Endometrial microvascular endothelial cells (primary cell): ENCODE data around the gene S1PR2. TPM values are rescaled to one million over a fixed set of nuclear protein-coding genes. Genes with fewer than 3 reads are reported as not detected.

ENCODE experiments used
- in situ Hi-C: cut with HindIII; loops from 2 replicates; pipeline ENCODE4 v1.10.0; 2017; ENCODE audit warnings: low sequenced_read_pairs, low pct_unique_long_range_greater_than_20kb; ENCODE audit errors: inconsistent ontology term
- total RNA-seq: library from RNA; depleted of rRNA; stranded (reverse); fragments of >200 nt; gene quantifications from one replicate; pipeline ENCODE4 v1.2.3, GENCODE V29; 2015; ENCODE audit errors: inconsistent ontology term

Gene S1PR2, protein sequence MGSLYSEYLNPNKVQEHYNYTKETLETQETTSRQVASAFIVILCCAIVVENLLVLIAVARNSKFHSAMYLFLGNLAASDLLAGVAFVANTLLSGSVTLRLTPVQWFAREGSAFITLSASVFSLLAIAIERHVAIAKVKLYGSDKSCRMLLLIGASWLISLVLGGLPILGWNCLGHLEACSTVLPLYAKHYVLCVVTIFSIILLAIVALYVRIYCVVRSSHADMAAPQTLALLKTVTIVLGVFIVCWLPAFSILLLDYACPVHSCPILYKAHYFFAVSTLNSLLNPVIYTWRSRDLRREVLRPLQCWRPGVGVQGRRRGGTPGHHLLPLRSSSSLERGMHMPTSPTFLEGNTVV
- 1.7 TPM for total RNA-seq

DNA sequence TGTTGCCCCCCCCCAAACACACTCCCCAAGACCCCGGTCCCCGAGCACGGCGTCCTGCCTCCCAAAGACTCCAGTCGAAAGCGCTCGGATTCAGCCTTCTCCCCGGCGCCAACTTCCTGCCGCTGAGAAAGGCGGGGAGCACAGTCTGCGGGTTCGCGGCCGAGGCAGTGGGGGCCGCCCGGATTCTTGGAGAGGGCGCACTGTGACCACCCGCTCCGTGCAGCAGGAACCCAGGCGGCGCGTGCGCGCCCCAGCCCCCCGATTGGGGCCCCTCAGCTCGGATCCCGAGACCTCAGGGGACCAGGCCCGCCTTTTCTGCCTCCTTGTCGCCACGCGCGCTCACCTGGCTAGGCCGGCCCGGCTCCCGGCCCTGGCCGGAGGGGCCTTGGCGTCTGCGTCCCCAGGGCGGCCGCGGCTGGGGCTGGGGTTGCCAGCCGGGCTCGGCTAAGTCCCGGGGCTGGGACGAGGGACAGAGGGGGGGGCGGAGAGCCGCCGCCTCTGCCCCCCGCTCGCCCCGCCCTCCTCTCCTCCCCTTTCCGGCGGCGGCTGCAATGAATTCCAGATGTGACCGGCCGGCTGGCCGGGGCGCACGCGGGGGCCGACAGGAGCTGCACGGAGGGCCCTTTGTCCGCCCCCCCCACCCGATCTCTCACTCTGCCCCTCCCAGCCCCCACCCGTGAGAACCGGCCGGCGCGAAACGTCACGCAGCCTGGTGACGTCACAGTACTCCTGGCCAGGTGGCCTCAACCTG, at the start of gene S1PR2:
Gene S1PR2, minus strand, starts transcription at position 471 of the 751 bp plus-strand sequence. CDS start 6,426 bp downstream, outside the sequence.
- in situ Hi-C loops = no loop called here

DNA sequence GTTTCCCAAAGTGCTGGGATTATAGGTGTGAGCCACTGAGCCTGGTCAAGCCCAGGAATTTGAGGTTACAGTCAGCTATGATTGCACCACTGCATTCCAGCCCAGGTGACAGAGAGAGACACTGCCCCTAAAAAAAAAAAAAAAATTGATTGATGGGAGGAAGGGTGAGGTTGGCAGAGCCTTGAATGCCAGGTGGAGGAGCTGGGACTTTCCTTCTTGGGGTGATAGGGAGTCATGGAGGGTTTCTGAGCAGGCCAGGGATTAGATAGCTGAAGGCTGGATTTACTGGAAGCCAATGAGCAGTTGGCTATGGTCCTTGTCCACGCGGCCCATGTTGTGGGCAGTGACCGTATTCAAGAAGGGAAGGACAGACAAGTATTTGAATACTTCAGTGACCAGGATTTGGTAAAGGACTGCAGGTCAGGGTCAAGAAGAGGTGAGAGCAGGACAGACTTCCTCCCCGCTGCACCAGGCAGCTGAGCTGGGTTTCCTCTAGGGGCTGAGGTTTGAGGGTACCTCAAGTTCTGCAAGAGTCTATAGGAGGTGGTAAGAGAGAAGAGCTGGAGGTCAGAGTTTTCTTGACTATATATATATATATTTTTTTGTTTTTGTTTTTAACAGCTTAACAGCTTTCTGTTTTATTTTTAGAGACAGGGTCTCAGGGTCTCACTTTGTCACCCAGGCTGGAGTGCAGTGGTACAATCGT, 48.8 kb upstream of the S1PR2 start:
- in situ Hi-C loops = no loop called here

- in situ Hi-C loops = no loop called here
Measured at GRCh38 chr19:10278935-10279334, 47.8 kb upstream of the S1PR2 start.

DNA sequence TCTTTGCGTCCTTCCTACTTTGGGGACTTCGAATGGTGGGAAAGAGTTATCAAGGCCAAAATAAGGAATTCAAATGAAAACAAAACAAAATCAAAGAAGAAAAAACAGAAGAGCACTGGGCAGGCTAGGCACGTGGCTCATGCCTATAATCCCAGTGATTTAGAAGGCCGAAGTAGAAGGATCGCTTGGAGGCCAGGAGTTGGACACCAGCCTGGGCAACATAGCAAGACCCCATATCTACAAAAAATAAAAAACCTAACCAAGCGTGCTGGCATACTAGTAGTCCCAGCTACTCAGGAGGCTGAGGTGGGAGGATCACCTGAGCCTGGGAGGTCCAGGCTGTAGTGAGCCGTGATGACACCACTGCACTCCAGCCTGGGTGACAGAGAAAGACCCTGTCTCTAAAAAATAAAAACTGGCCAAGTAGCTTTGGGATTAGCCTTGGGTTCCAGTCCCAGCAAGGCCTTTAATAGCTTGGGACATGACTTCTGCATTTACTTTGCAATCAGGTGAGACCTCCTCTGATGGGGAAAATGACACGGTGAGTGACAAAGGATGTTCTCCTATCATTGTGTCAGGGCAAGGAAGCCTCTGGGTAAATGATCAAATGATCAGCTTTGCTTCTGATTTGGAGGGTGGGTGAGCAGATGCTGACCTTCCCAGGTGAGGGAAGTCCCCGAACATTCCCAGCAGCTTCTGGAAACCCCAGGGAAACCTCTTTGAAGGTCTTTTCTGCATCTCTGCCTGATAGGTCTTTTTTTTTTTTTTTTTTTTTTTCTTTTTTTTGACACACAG, 46.9 kb upstream of the S1PR2 start:
- in situ Hi-C loops = no loop called here

DNA sequence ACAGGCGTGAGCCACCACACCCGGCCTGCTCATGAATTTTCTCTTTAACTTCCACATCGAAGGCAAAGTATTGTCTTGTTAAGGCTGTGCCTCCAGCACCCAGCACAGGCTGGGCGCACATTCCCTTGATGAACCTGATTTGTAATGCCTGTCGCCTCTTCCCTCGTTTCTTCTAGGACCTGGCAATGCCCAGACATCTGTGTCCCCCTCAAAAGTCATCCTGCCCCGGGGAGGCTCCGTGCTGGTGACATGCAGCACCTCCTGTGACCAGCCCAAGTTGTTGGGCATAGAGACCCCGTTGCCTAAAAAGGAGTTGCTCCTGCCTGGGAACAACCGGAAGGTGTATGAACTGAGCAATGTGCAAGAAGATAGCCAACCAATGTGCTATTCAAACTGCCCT, 43.5 kb upstream of the S1PR2 start:
- in situ Hi-C loops = no loop called here

- in situ Hi-C loops = no loop called here
Measured at GRCh38 chr19:10271543-10272086, 40.5 kb upstream of the S1PR2 start.

GRCh38 chr19:10270616-10271394, 39.7 kb upstream of the S1PR2 start, which contains the start of gene ICAM1:
Gene ICAM1 (plus strand): TSS chr19:10271120. CDS start chr19:10271160, 40 bp downstream.
- in situ Hi-C loops = no loop called here

- in situ Hi-C loops = no loop called here
Measured at GRCh38 chr19:10270180-10270615, 39.1 kb upstream of the S1PR2 start.

DNA sequence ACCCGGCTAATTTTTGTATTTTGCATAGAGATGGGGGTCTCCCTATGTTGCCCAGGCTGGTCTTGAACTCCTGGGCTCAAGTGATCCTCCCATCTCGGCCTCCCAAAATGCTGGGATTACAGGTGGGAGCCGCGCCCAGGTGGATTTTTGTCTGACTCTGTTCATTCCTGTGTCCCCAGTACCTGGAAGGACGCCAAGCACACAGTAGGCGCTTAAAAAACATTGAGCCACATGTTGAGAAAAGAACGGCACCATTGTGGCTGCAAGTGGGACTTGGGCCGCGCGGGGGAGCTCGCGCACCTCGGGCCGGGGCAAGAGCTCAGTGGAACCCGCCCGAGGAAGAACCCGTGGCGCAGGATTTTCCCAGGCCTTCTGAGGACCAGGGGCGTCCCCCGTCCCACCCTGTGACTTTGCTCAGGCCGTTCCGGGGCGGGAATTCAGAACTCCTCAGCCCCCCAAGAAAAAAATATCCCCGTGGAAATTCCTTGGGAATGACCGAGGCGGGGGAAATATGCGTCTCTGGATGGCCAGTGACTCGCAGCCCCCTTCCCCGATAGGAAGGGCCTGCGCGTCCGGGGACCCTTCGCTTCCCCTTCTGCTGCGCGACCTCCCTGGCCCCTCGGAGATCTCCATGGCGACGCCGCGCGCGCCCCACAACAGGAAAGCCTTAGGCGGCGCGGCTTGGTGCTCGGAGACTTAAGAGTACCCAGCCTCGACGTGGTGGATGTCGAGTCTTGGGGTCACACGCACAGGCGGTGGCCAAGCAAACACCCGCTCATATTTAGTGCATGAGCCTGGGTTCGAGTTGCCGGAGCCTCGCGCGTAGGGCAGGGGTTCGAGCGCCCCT, 38.4 kb upstream of the S1PR2 start:
- in situ Hi-C loops = no loop called here

DNA sequence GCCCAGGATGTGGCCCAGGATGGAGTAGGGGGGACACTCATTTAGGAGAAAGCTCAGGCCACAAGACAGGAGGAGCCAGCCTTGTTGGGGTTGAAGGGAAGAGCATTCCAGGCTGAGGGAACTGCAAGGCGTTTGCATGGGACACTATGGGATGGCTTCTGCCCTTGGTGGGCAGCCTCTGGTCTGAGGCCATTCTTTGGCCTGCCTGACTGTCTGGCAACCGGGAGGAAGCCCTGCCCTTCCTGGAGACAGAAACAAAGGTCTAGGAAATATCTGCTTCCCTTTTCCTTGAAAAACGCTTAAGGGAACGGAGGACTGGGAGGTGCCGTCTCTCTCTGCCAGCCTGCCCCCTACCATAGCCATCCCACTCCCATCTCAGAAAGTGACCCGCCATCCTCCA, 36.9 kb upstream of the S1PR2 start:
- in situ Hi-C loops = no loop called here

- in situ Hi-C loops = no loop called here
Measured at GRCh38 chr19:10266706-10267105, 35.6 kb upstream of the S1PR2 start.

DNA sequence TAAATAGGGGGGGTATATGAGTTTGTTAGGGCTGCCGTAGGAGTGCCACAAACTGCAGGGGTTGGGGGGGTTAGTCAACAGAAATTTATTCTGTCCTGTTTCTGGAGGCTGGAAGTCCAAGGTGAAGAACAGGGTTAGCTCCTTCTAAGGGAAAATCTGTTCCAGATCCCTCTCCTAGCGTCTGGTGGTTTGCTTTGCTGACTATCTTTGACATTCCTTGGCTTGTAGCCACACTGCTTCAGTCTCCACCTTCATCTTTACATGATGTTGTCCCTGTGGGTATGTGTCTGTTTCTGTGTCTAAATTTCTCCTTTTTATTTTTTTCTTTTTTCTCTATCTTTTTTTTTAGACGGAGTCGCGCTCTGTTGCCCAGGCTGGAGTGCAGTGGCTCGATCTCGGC, 31.6 kb upstream of the S1PR2 start:
- in situ Hi-C loops = no loop called here

GRCh38 chr19:10260141-10260584, 29.0 kb upstream of the S1PR2 start:
- in situ Hi-C loops = no loop called here

DNA sequence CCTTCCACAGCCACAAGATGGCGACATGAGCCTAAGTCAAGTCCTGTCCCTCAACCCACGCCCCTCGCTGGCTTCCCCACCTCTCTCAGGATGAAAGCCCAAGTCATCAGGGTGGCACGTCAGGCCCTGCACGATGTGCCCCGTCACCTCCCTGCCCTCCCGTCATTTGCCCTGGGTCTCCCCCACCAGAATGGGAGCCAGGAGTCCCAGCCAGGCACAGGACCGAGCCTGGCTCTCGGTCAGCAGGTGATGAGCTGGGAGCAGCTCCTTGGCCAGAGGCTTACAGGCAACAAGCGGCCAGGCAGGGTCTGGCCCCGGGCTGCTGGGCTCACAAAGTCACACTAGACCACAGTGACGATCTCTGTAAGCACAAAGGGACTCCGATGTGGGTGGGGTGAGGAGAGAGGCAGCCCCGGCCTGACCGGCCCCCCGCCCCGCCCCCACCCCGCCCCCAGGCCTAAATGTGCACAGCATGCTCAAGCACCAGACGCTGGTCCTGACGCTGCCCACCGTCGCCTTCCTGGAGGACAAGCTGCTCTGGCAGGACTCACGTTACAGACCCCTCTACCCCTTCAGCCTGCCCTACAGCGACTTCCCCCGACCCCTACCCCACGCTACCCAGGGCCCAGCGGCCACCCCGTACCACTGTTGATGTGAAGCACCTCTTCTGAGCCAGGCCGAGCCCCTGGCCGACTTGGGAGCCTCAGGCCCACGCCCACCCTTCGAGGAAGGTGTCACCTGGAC, 28.2 kb upstream of the S1PR2 start:
- in situ Hi-C loops = no loop called here

DNA sequence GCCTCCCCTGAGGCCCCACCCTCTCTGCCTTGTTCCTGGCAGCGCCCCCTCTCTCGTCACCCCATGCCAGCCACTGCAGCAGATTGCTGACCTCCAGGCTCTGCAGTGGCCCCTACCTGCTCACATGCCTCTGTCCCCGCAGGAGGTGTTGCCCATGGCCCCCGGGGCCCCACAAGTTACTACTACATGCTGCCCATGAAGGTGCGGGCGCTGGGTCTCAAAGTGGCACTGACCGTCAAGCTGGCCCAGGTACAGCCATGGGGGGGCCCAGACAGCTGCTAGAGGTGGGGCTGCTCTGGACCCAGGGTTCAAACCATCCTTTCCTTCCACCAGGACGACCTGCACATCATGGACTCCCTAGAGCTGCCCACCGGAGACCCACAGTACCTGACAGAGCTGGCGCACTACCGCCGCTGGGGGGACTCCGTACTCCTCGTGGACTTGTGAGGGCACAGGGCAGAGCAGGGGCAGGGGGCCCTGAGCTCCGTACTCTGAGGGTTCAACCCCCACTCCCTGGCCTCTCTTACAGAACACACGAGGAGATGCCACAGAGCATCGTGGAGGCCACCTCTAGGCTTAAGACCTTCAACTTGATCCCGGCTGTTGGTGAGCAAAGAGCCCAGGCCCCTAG, 27.1 kb upstream of the S1PR2 start:
- in situ Hi-C loops = no loop called here
